Stimulated activated CD8-positive, alpha-beta memory T cell treated with anti-CD3 and anti-CD28 coated beads, Interleukin-12 subunit alpha, Interleukin-12 subunit beta, amount 100 ng/mL, for 4 hours (primary cell): ENCODE results near the gene PRAC1.
"Not testable (repeated sequence)": the region's sequence is repeated elsewhere in the genome, so short reads cannot be mapped to it uniquely, and the experiment has no call there.

Experiments
- DNase-seq: peaks from one replicate; pipeline ENCODE4 v3.0.0-alpha.2; 2020; ENCODE audit warnings: low read depth

Gene PRAC1

DNA sequence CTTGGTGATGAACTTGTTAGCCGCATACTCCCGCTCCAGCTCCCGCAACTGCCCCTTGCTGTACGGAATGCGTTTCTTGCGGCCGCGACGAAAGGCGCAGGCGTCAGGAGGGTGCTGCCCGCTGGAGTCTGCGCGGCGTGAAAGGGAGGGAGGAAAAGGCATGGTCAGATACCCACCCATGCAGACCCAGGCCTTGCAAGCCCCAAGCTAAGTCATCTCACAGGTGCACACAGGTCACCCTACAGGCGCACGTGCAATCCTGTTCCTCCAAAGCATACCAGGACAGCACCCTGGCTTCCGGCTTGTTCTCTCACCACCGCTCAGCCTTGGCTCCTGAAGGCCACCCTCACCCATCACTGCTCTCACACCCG is 4.6 kb upstream of the PRAC1 start:
- DNase-seq = no peak

DNA sequence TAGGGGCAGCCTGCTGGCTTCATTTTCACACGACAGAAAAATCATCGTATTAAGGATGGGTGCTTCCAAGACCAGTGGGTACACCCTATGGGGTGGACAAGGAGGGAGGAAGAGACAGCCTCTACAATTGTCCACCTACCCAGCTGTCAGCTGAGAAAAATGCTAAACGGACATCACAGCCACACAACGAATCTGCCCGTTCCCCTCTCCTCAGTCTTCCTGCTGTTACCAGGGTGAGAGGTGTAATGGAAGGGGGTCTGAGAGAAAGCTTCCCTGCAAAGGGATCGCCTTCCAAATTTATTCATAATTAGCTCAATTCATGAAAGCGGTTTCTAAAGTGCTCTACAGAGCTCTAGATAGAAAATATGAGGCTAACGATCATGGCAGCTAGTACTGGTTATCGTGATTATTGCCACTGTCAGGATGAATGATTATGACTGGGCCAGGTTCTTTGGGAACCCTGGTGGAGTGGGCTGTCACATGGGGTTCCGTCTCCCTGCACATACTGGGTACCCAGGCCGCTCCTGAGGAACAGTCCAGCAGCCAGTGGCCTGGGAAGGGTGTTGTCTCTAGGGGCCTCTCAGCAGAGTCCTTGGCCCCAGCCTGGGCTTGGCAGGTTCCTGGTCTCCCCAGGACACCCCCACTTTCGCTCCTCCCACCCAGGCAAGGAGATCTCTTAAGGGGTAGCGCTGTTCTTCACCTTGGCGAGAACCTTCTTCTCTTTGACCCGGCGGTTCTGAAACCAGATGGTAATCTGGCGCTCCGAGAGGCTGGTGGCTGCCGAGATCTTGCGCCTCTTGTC is 4.0 kb upstream of the PRAC1 start:
- no peak for DNase-seq

DNA sequence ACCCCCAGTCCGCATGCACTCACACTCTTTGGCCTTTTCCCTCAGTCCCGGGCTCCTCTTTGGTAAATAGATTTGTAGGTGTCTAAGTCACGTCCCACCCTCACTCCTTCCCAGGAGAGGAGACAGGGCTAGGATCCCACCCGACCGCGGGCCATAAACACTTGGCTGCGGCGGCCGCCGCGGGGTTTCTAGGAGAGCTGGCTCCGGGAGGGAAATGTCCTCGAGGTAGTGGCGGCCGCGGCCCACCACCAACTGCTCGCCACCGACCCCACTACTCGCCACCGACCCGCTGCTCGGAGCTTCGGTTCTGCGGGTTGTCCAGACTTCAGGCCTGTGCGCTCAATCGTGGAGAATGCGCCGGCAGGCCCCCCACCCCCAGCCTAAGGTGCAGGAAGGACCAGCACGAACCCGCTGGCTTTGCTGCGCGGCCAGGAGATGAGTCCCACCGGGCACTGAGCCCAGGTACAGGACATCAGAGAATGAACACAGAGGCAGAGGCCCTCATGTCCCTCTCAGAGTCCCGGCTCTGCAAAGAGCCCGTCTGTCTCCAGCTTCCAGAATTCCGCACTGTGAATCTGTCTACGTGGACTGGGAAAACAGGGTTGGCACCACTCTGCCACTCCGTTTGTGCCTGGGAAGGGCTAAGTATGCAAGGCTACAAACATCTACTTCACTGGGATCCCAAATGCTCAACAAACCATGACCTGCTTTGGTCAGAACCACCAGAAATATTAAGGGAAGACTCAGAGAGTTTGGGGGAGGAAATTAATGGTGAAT is 3.2 kb upstream of the PRAC1 start:
- DNase-seq = no peak

DNA sequence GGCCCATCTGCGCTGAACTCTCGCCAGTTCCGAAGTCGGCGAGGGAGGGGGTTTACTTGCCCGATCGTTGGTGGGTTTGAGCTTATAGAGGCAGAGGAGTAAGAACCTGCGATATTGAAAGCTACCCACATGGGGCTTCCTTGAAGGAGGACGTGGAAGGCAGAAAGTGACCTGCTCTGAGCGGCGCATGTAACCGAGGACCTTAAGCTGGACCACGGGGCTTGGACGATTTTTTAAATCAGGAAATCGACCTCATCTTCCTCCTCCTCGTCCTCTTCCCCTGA is 2.6 kb upstream of the PRAC1 start:
- DNase-seq = no peak

DNA sequence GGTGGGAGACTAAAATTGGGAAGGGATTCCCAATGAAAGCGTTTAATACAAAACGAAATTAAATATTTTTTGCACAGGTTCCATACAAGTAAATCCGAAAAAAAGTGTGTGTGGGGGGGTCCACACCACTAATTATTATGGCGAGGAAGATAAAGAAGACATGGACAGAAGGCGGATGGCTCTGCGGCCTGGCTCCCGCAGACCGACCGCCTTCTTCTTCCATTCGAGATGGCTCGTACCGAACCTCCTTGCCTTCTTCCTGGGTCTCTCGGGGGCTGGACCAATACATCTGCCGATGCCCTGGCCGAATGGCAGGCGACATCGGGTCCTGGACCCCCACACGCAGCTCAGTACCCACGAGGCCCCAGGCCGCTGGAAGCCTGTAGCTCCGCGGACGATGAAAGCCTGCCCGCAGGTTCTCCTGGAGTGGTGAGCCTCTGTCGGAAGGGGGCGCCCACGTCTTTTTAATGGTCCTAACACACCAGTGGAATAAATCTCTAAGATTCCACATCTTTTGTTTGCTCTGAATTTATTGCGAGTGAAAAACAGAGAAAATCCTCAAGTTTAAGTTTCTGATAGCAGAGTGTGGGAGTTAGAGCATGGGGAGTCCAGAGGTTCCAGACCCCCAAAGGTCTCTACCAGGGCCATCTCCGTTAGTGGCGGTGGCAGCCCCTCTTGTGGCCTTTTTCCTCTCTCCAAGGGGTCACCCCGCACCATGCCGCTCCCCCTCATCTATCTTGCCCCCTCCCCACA is 2.1 kb upstream of the PRAC1 start:
- peak; percentile 37 for DNase-seq

DNA sequence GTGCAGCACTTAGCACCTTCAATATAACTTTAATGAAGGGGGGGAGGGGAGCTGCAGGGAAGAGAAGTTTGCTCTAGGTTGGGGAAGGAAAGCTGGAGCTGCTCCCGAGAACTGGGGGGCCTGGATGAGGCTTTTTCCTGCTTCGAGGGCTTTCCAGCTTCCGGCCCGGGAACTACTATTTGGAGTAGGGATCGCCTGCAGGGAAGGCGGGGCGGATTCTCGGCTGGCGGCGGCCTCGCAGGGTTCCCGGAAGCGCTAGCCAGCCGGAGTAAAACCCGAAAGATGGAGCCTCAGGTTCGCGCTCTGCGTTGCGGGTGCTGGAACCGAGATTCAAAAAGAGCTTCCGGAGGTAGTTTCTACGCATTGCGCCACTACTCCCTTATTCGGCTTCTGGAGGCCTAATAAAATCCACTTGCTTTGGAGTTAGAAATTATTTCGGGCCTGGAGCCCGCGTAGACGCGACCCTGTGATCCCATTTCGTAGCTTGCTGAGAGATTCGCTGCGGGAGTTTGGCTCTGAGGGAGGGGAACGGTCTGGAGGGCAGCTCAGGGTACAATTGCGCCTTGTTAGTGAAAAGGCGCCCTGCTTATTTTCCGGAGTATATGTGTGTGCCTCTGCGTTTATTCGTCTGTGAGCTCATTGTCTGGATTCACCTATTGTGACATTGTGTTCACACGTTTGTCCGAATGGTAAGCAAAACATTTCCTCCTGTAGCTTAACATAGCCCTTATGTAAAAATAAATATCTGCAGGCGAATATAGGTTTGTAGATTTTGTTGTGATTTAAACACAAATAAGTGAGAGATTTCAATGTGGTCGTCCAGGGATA is 1.3 kb upstream of the PRAC1 start:
- no peak for DNase-seq

DNA sequence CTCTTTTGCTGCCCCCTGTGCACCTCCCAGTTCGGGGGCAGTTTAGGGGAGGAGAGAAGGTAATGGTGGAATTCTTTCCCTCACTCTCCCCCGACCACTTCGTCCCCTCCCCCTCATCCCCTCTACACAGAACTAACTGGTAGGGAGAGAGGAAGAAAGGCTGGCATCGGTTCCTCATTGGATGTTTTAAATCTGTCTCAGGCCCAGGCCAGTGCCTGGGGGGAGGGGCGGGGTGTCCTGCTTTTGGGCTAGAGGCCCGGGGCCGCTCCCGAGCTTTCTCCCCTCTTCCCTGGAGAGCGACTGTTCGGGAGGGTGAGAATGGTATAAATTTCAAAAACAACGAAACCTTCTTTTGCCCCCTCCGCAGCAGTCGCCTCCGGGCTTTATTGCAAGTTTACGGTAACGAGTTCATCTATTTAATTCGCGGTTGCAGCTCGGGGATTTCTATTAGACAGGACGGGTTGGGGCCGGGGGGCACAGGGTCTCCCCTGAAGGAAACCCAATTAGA is 651 bp upstream of the PRAC1 start, which contains the start of gene PRAC2:
Gene PRAC2, plus strand, starts transcription at position 271 of the 508 bp plus-strand sequence. CDS start 1,226 bp downstream, outside the sequence.
- no peak for DNase-seq

DNA sequence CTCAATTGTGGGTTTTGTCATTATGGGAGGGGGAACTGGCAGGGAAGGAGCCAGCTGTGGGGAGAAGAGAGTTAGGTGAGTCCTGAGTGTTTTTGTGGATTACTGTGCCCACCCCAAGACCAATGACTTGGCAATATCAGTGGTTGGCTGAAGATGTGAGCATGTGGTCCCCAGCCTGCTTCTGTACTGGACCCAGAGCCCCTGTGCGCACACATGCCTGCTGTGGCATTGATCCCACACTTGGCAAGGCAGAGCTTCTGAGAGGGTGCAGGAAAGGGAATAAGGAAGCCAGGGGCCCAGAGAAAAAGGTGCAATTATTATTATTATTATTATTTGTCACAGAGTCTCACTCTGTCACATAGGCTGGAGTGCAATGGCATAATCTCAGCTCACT is 1.3 kb downstream of the PRAC1 start:
- no peak for DNase-seq

DNA sequence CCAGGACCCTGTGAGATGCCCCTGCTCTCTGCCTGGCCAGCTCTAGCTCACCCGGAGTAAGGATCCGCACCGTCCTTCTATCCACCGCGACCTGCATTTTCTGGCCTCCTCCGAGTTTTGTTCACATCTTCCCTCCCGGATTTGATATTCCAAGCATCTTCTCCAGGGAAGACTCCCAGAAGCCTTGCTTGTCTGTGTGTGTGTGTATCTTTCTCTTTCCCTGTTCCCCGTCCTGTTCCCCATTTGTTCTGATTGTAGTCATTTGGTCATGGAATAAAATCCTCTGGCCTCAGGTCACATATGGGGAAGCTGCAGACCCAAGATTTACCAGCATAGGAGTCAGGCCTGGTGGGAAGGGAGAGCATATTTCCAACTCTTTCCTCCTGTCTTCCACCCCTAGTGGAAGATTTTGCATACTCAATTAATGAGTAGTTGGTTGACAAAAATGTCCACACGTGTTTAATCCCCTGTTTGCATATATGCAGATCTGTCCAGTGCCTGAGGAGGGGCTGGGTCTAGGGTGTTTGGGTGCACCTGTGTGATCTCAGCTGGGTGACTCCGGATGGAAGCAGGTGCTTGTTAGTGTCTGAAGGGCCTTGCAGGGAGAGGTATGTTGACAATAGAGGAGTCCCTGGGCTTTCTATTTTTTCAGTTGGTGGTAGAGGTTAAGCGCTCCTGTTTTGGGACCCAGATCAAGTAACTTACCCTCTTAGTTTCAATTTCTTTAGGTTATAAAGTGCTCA is 1.9 kb downstream of the PRAC1 start:
- DNase-seq = no peak

DNA sequence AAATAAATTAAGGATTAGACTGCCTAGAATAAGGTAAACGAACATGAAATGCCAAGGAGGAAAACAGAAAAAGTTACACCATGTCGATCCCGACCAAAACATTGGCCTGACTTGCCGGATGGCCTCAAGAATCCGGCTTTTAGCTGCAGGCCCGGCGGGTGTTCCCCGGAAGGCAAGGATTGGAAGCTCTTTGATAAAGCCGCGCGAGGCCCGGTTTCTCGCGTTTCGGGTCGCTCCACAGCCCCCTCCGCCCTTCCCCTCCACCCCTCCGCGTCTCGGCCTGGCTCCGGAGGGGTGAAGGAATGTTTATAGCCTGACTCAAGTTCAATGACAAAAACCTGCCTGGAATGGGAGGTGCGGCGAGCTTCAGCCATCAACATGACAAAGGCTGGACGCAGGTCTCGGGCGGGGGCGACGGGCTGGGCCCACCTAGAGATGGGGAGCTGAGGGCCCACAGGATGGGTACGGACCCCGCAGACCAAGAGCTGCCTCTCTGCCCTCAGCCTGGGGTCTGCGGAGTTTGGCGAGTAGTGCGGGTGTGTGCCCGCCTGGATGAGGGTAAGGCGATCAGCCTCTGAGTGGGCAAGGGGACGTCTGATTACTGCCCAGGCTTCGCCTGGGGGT is 2.6 kb downstream of the PRAC1 start:
- no peak for DNase-seq

DNA sequence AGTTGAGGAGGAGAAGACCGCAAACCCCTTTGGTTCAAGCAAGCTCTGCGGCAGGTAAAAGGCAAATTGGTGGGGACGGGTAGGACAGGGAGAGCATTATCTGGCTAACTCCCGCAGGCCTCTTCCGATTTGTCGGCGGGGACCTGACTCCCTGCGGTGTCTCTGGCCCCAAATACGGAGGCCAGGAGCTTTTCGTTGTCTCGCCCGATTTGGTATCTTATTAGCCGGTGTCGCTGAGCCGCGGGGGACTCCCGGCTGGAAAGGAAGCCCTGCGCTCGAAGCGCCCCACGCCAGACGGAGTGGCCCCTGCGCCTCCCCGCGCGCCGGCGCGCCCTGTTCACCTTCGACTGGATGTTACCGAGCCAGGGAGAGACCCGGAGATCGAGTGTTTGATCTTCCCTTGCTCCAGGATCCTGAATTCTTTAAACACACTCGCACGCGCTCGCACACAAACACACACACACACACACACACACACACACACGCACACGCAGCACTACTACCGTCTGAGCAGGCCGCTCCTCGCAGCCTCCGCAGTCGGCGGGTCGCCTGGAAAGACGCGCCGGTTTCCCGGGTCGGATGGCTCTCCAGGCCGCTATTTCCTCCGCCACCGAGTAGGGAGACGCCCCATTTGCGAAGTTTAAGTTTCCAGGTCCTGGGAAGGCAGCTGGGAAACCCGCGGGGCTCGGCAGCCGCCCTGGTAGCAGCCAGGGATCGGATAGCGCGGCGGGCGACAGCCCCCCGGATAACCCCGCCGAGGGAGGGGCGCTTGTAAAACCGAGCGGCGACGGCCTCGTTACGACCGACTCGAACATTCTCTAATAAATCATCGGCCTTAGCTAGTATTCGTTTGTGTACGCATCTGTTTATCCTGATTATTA is 3.3 kb downstream of the PRAC1 start:
- DNase-seq = no peak

DNA sequence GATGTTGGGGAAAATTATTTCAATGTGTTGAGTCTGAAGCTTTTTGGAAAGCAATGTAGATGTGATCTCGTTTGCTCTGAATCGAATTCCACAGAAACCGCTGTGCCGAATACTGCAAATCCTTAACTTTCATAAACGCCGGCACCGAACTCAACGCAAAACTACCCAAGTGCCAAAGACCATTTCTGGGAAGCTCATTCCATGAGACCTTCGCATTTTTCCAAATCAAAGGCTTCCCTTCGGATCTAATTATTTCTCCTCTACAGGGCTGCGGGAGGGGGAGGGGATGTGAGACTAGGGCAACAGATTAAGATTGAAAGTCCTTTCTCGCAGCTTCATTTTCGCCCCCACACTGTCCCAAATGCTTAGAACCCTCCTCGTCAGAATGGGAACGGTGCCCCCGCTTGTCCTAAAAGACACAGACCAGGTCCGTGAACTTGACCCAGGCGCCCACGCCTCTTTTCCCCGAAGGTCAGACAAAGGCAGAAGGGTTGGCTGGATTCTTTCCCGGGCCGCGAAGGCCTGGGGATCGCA is 4.0 kb downstream of the PRAC1 start:
- no peak for DNase-seq

DNA sequence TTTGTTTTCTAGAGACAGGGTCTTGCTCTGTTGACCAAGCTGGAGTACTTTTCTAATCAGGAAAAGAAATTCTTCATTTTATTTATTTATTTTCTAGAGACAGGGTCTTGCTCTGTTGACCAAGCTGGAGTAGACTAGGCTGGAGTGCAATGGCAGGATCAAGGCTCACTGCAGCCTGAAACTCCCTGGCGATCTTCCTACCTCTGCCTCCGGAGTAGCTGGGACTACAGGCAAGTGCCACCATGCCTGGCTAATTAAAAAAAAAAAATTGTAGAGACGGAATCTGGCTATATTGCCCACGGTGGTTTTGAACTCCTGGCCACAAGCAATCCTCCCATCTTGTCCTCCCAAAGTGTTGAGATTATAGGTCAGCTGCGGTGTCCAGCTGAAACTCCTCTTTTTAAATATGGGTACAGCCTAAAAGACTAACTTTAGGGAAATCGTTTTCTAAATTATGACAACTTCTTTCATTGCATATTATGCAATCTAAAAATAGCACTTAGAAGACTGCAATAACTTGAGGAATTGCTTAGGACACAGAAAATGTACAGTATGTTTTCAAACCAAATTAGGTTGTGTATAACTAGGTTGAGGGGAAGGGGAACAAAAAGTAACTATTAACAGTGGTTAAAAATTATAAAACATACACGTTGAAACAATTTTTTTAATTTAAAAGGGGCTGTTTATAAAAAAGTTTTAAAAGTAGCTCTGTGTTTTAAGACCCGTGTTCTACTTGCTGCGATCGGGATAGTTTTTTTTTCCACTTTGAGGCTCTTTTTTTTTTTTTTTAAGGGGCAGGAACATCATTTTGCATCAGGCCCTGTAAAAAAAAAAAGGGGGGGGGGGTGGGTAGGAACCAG is 4.7 kb downstream of the PRAC1 start:
- no peak for DNase-seq

DNA sequence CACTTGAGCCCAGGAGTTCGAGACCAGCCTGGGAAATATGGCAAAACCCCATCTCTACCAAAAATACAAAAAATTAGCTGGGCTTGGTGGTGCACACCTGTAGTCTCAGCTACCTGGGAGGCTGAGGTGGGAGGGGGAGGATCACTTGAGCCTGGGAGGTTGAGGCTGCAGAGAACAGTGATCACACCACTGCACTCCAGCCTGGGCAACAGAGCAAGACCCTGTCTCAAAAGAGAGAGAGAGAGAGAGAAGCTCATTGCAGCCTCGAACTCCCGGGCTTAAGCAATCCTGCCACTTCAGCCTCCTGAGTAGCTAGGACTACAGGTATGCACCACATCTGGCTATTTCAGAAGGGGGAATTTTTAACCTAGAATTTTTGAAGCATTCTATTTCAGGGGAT is 5.8 kb downstream of the PRAC1 start:
- DNase-seq = not testable (repeated sequence)

DNA sequence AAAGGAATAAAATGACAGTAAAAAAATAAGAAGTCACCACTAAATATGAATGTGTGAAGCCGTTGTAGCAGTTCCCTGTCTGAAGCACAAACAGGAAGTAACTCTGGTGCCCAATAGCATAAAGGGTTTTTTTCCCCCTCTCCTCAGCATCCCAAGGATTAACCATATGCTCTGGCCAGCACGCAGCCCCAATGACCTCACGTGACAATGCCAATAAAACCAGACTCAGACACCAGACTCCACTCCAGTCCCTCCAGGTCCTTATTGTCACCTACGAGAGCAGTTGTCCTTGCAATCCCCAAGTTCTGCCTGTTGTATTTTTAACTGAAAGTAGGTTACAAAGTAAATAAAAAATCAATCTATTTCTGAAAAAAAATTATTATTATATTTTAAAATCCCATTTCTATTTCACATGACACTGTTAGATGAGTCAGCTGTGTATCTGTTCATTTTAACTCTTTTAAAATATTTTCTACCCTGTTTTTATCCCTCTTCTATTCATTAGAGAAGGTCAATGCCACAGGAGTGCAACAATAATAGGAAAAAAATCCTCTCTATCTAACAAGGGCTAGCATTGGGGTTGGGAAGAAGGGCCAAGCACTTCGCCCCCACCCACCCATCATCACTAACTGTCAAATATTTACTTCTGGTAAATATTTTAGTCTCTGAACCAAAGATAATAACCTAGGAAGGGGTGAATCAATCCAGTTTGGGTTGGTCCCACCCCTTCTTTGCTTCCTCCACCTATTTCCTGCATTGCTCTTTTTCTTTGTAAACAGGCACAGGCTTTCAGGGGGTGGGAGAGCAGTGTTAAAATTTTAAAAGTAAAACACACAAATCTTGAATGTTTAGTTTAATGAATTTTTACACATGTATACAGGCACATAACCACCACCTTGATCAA is 6.6 kb downstream of the PRAC1 start:
- no peak for DNase-seq

DNA sequence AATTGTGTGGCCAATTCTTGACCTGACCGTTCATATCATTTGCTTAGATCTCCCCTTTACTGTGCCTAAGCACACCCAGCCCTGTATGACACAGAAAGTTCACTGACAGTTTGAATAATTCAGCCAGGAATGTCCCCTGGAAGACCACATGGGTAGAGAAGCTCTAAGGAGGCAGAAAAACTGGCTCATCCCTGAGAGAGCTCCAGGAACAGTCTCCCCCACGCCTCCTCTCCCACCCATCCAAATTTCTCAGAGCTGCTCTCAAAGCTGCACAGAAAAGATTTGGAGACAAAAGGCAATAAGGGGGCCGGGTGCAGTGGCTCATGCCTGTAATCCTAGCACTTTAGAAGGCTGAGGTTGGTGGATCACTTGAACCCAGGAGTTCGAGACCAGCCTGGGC is 11.2 kb downstream of the PRAC1 start:
- DNase-seq = no peak
